ENCODE data around the gene RHBG.
"Not testable (repeated sequence)": the region's sequence is repeated elsewhere in the genome, so short reads cannot be mapped to it uniquely, and the experiment has no call there.

Gene RHBG

GRCh38 chr1:156347331-156347730, 21.7 kb upstream of the RHBG start:
- no peak for DNase-seq

DNA sequence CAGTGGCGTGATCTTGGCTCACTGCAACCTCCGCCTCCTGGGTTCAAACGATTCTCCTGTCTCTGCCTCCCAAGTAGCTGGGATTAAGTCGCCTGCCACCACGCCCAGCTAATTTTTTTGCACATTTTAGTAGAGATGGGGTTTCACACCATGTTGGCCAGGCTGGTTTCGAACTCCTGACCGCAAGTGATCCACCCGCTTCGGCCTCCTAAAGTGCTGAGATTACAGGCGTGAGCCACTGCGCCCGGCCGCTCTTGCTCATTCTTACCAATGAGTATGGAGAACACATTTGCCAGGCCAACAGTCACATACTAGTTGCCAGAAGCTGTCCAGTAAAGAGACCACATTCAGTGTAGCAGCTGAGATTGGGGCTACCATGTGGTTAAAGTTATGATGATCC, 16.5 kb upstream of the RHBG start:
- DNase-seq, result not testable (repeated sequence)

More at GRCh38 chr1:156347331-156347730, 21.7 kb upstream of the RHBG start:
- TF ChIP-seq POLR2A (IDR thresholded peaks at IDR 0.05; ENCODE audit: low read length) (no peak), GATA1 (IDR thresholded peaks at IDR 0.05; ENCODE audit: low read depth, low read length) (no peak)

DNA sequence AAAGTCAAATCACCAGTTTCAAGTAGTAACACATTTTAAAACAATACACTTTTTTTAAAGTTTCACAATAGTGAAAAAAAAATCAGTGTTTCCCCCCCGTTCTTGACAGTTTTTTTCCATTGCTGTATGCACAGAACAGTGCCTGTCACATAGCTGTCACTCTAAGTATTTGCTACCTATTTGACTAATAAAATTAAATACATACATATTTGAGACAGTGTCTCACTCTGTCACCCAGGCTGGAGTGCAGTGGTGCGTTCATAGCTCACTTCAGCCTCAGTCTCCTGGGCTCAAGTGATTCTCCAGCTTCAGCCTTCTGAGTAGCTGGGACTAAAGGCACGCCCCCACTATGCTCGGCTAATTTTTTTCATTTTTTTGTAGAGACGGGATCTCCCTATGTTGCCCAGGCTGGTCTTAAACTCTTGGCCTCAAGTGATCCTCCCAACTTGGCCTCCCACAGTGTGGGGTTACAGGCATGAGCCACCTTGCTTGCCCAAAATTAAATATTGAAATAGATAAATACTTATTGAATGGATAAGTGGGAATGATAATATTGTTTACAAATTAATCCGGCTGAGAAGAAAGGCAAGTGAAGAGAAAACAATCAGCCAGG, 12.6 kb upstream of the RHBG start:
- no peak for DNase-seq
- TF ChIP-seq POLR2A (IDR thresholded peaks at IDR 0.05; ENCODE audit: low read length), result no peak
- TF ChIP-seq GATA1 (IDR thresholded peaks at IDR 0.05; ENCODE audit: low read depth, low read length), result no peak

GRCh38 chr1:156356875-156357534, 12.0 kb upstream of the RHBG start:
- no peak for TF ChIP-seq POLR2A (IDR thresholded peaks at IDR 0.05; ENCODE audit: low read length)
- no peak for TF ChIP-seq GATA1 (IDR thresholded peaks at IDR 0.05; ENCODE audit: low read depth, low read length)

GRCh38 chr1:156357977-156358376, 11.0 kb upstream of the RHBG start:
- DNase-seq, result no peak
- TF ChIP-seq GATA1 (IDR thresholded peaks at IDR 0.05; ENCODE audit: low read depth, low read length) (no peak), POLR2A (IDR thresholded peaks at IDR 0.05; ENCODE audit: low read length) (no peak)

More at GRCh38 chr1:156356875-156357534, 12.0 kb upstream of the RHBG start:
- peak; percentile 20 to 47 for DNase-seq

DNA sequence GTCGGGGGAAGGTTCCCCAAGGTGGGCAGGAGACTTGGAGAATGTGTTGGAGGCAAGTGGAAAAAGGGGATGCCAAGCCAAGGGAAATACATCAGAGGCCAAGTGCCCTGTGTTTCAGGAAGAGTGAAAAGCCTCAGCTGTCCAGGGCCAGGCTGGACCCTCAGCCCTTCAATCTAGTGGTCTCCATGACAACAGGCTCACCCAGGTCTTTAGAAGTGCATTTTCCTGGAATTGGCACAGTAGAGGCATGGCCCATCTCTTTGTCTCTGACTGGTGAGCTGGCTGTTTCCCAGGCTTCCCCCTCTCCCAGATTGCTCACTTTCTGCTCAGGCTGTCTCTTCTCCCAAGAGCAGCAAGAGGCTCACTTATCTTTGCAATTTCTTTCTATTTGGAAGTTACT, 10.4 kb upstream of the RHBG start:
- DNase-seq, result no peak
- TF ChIP-seq POLR2A (IDR thresholded peaks at IDR 0.05; ENCODE audit: low read length), result no peak
- no peak for TF ChIP-seq GATA1 (IDR thresholded peaks at IDR 0.05; ENCODE audit: low read depth, low read length)

DNA sequence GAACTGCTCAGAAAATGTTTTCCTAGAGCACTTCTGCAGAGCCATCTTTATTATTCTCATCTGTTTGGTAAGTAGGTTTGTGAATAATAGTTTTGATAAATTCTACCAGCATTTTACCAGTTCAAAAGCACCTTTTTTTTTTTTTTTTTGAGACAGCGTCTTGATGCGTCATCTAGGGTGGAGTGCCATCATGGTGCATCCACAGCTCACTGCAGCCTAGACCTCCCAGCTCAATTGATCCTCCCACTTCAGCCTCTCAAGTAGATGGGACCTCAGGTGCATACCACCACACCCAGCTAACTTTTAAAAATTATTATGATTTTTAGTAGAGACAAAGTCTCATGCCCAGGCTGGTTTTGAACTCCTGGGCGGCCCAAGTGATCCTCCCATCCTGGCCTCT, 9.8 kb upstream of the RHBG start:
- no peak for TF ChIP-seq GATA1 (IDR thresholded peaks at IDR 0.05; ENCODE audit: low read depth, low read length)
- TF ChIP-seq POLR2A (IDR thresholded peaks at IDR 0.05; ENCODE audit: low read length), result no peak
- DNase-seq, result no peak

- peak in 1 of 2 experiments; percentile 30 for DNase-seq
- TF ChIP-seq GATA1 (IDR thresholded peaks at IDR 0.05; ENCODE audit: low read depth, low read length) (no peak), POLR2A (IDR thresholded peaks at IDR 0.05; ENCODE audit: low read length) (no peak)
Measured at GRCh38 chr1:156359973-156360372, 9.0 kb upstream of the RHBG start.

DNA sequence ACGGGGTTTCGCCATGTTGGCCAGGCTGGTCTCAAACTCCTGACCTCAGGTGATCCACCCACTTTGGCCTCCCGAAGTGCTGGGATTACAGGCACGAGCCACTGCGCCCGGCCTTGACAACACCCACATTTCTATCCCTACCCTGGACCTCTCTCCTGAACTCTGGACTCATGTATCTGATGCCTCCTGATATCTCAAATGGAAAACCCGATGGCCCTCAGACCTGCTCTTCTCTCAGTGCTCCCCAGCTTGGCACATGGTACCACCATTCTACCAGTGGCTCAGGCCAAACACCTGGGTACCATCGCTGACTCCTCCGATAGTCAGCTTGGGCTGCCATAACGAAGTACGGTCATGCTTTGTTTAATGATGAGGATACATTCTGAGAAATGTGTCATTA, 8.5 kb upstream of the RHBG start:
- DNase-seq, result no peak
- TF ChIP-seq POLR2A (IDR thresholded peaks at IDR 0.05; ENCODE audit: low read length), result no peak

DNA sequence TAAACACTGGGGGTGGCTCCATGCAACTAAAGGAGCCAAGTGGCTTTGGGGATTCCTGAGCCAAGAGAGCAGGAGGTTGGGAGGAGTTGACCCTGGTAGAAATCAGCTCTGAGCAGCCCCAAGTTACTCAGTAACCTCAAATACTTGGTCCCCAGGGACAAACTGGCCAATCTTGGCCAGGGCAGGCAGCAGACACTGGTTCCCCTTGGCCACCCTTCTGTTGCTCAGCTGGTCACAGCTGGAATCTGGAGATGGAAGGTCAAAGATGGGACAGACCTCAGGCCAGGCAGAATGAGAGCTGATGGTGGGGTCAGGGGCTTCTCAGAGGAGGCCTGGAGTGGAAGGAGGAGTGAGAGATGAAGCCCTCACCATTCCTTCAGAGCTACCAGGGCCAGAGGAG, 3.3 kb upstream of the RHBG start:
- no peak for DNase-seq
- TF ChIP-seq GATA1 (IDR thresholded peaks at IDR 0.05; ENCODE audit: low read depth, low read length) (no peak), POLR2A (IDR thresholded peaks at IDR 0.05; ENCODE audit: low read length) (no peak)

- no peak for TF ChIP-seq GATA1 (IDR thresholded peaks at IDR 0.05; ENCODE audit: low read depth, low read length)
- no peak for TF ChIP-seq POLR2A (IDR thresholded peaks at IDR 0.05; ENCODE audit: low read length)
- DNase-seq, result no peak
Measured at GRCh38 chr1:156366378-156367166, 2.4 kb upstream of the RHBG start.

DNA sequence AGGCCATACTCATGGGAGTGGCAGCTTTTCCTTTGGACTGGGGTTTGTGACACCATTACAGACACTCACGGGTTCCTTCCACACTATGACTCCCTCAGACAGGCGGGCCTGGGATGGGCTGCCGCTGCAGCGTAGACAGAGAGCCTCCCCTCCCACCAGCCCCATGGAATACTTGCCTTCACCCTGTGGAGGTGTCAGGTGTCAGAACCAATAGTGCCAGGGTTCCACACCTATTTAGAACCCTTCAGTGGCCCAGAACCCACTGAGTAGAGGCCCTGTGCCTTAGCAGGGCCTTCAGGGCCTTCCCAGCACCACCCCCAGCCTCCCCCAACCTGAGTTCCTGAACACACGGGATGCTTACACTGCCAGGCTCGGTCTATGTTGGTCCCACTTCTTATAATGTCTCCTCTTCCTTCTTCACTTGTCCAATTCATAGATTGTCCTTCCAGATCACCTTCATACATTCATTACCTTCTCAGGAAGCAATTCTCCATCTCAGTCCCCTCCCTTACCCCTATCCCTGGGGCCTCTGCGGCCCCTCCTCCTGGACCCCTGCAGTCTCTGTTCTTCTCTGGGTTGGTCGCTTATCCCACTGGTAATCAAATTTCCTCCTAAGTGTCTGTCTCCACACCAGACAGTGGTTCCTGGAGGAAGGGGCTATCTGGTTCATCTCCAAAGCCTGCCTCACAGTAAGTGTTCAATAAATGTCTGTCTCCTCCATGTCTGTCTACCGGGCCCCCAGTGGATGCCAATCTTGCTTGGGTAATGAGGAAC, 1.4 kb upstream of the RHBG start:
- TF ChIP-seq GATA1 (IDR thresholded peaks at IDR 0.05; ENCODE audit: low read depth, low read length), result no peak
- no peak for TF ChIP-seq POLR2A (IDR thresholded peaks at IDR 0.05; ENCODE audit: low read length)
- DNase-seq, result no peak

DNA sequence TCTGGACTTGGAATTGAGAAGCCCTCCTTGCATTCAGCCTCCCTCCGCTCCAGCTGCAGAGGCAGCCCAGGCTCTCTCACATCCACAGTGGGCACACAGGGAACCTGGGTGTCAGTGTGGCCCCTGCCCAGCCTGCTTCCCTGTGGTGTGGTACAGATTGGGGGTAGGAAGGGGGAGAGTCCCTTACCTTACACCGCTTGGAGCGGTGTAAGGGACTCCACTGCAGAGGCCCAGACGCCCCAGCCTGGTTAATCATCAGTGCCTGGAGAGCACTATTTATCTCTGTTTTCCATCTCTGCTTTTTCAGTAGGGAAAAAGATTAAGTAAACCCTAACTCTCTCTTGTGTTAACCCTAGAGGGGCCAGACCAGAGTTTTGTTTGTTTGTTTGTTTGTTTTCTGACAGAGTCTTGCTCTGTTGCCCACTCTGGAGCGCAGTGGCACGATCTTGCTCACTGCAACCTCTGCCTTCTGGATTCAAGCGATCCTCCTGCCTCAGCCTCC, 803 bp upstream of the RHBG start:
- no peak for DNase-seq
- TF ChIP-seq GATA1 (IDR thresholded peaks at IDR 0.05; ENCODE audit: low read depth, low read length) (no peak), POLR2A (IDR thresholded peaks at IDR 0.05; ENCODE audit: low read length) (no peak)

GRCh38 chr1:156369685-156370286, 775 bp downstream of the RHBG start:
- not testable (repeated sequence) for DNase-seq

Measured in erythroblast (primary cell).